HEK293T (cell line): ENCODE data around the gene MGST2.

Source experiments
- ARNT ChIP-seq: fragments of 450-650 bp; IDR thresholded peaks from 2 replicates; pipeline ENCODE4 v1.6.1; 2017; ENCODE audit warnings: mild to moderate bottlenecking
- SUZ12 ChIP-seq: fragments of 450-650 bp; IDR thresholded peaks from 2 replicates; pipeline ENCODE4 v1.6.1; 2016; ENCODE audit warnings: mild to moderate bottlenecking

DNA sequence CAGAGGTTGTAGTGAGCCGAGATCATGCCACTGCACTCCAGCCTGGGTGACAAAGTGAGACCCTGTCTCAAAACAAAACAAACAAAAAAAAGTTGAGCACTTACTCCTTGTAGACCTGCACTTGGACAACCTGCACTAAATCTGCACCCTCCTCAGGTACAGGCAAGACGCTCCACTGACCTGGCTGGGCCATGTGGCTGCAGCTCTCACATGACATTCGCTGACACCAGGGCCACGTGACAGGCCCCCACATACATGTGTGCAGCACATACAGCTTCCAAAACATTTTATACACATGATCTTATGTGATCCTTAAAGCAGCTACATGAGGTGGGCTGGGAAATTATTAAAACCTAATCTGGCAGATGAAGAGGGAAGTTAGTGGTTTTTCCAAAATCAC, 62.5 kb downstream of the MGST2 start:
- TF ChIP-seq SUZ12 (no peak), ARNT (no peak)
